T-helper 17 cell (primary cell): ENCODE data around the gene ALDH5A1. TPM values are rescaled to one million over a fixed set of nuclear protein-coding genes. Genes with fewer than 3 reads are reported as not detected.
A peak's percentile ranks its signal among the peaks of the same experiment; 100 is the strongest.

Source experiments
- ATAC-seq: fragments of 150-1000 bp; cut with Tn5 transposase; 2 replicates; pipeline ENCODE4 v1.10.0; 2021; ENCODE audit warnings: mild to moderate bottlenecking, moderate library complexity
- DNase-seq, 3 donors: peaks; one replicate each; pipeline versions ENCODE4 v3.0.0 to v3.0.0-alpha.2; 2020 to 2021
- H3K9me3 ChIP-seq: one replicate; pipeline ENCODE4 v1.7.0; 2013; ENCODE audit warnings: low read length, mild to moderate bottlenecking; ENCODE audit not compliant: control insufficient read depth, poor library complexity, severe bottlenecking
- H3K27ac Mint-ChIP-seq: one replicate; pipeline ENCODE4 v1.8.0; 2022; ENCODE audit warnings: mild to moderate bottlenecking, moderate library complexity, mixed read lengths
- H3K27me3 Mint-ChIP-seq: one replicate; pipeline ENCODE4 v1.8.0; 2022; ENCODE audit warnings: mixed read lengths
- H3K36me3 Mint-ChIP-seq: one replicate; pipeline ENCODE4 v1.8.0; 2022; ENCODE audit warnings: low read depth, mixed read lengths
- H3K4me1 Mint-ChIP-seq: one replicate; pipeline ENCODE4 v1.8.0; 2022; ENCODE audit warnings: mild to moderate bottlenecking, mixed read lengths
- H3K4me3 Mint-ChIP-seq: one replicate; pipeline ENCODE4 v1.8.0; 2022; ENCODE audit warnings: mild to moderate bottlenecking, moderate library complexity, mixed read lengths
- total RNA-seq, 4 donors: library from RNA in 2 of 4; stranded (reverse) in 2 of 4; gene quantifications; one replicate each; pipeline ENCODE4 v1.2.3 and lab custom pipeline; 2022 to 2026

Gene ALDH5A1
- total RNA-seq, 2 donors from 2014 or later: 4.7 TPM

- Mint-ChIP-seq H3K4me1 (peaks cover 3% of the 10 kb centered on the region), H3K27ac (no peak overlapping the region), H3K36me3 (peaks cover 3% of the 10 kb centered on the region), H3K27me3 (peaks cover 42% of the 10 kb centered on the region), H3K4me3 (no peak overlapping the region)
- no peak for ATAC-seq
- no peak for DNase-seq
- H3K9me3 ChIP-seq: no peaks in the 10 kb centered on the region
These were observed 76.6 kb downstream of the ALDH5A1 start for GRCh38 chr6:24571361-24571760.

DNA sequence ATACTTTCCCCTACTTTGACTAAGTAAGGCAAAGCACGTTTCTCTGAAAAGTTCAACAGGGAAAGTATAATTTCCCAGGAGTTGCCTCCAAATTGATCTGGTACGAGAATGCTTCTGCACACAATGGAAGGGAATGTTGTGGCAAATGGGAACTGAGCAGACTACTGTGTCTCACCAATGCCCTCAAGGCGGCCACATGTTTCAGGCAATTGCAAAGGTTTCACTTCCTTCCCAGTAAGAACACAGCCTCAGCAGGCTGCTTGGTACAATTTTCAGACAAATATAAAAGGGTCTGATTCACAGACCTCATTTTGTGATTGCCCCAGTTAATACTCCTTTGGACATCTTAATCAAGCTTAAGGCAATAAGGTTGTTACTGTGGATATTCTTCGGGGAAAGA is 80.0 kb downstream of the ALDH5A1 start:
- DNase-seq (no peak), ATAC-seq (no peak)
- Mint-ChIP-seq H3K27ac (no peak overlapping the region), H3K27me3 (peaks cover 32% of the 10 kb centered on the region), H3K4me3 (no peak overlapping the region), H3K36me3 (no peaks in the 10 kb centered on the region), H3K4me1 (no peaks in the 10 kb centered on the region)
- H3K9me3 ChIP-seq: no peaks in the 10 kb centered on the region

DNA sequence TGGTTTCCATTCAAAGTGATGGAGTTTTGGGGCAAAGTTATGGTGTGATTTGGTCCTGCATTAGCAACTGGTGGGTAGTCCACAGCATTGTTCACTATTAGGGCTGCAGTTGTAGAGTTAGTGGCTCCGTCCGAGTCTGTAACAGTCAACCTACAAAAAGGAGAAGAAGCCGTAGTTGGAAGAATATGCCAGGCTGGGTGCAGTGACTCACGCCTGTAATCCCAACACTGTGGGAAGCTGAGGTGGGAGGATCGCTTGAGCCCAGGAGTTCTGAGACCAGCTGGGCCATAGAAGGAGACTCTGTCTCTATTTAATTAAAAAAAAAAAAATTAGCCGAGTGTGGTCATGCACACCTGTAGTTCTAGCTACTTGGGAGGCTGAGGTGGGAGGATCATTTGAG is 81.7 kb downstream of the ALDH5A1 start:
- Mint-ChIP-seq H3K4me3 (no peak overlapping the region), H3K27me3 (peaks cover 24% of the 10 kb centered on the region), H3K27ac (no peak overlapping the region), H3K4me1 (no peaks in the 10 kb centered on the region), H3K36me3 (no peaks in the 10 kb centered on the region)
- no peak for DNase-seq
- ATAC-seq: no peak
- H3K9me3 ChIP-seq: no peaks in the 10 kb centered on the region

- Mint-ChIP-seq H3K4me1 (peaks cover 3% of the 10 kb centered on the region), H3K4me3 (no peak overlapping the region), H3K36me3 (no peaks in the 10 kb centered on the region), H3K27ac (no peak overlapping the region), H3K27me3 (peaks cover 11% of the 10 kb centered on the region)
- ATAC-seq (peak; percentile 93), DNase-seq (peak; percentile 52 to 70 (median 54))
- no peaks in the 10 kb centered on the region for H3K9me3 ChIP-seq
These were observed 86.4 kb downstream of the ALDH5A1 start for GRCh38 chr6:24581084-24581669.

GRCh38 chr6:24583463-24584381 is 89.0 kb downstream of the ALDH5A1 start:
- no peak overlapping the region for H3K27ac Mint-ChIP-seq
- no peak overlapping the region for H3K4me3 Mint-ChIP-seq
- H3K36me3 Mint-ChIP-seq: peaks cover 8% of the 10 kb centered on the region
- no peaks in the 10 kb centered on the region for H3K9me3 ChIP-seq
- H3K27me3 Mint-ChIP-seq: peaks cover 27% of the 10 kb centered on the region
- ATAC-seq (peak; percentile 72), DNase-seq (peak; percentile 45 to 60 (median 53))
- peaks cover 12% of the 10 kb centered on the region for H3K4me1 Mint-ChIP-seq

DNA sequence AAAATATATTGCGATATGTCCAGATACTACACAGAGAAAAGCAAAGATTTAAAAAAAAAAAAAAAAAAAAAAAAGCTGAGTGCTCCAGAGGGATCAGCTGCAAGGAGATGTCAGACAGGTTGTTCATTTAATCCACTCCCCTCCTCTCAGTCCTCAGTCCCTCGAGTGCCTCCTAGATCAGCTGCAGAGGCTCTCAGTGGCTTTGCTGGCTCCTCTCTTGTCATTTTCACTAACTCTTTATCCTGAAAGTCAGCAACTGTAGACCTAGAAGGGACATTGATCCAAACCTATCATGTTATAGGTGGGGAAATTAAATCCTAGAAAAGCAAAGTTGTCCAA is 89.6 kb downstream of the ALDH5A1 start:
- Mint-ChIP-seq H3K4me1 (peaks cover 12% of the 10 kb centered on the region), H3K27ac (no peak overlapping the region), H3K27me3 (peaks cover 29% of the 10 kb centered on the region), H3K36me3 (peaks cover 8% of the 10 kb centered on the region), H3K4me3 (no peak overlapping the region)
- DNase-seq (no peak), ATAC-seq (no peak)
- no peaks in the 10 kb centered on the region for H3K9me3 ChIP-seq

Other genes with a start within 250 kb of the ALDH5A1 start
- under 1 TPM in 1 of 2 donors, not detected in 1; 0.15 TPM for gene DCDC2, start 136.9 kb upstream of the ALDH5A1 start, total RNA-seq
- gene MRS2, start 92.0 kb upstream of the ALDH5A1 start, total RNA-seq: 1 to 10 TPM; 7.9 to 8.0 TPM
- under 1 TPM; 0.21 to 0.40 TPM for gene GPLD1, start 5.4 kb upstream of the ALDH5A1 start, total RNA-seq
- under 1 TPM; 0.07 to 0.16 TPM for gene KIAA0319, start 151.2 kb downstream of the ALDH5A1 start, total RNA-seq
- 10 to 100 TPM; 35.6 to 42.0 TPM for gene TDP2, start 171.9 kb downstream of the ALDH5A1 start, total RNA-seq
- gene ACOT13, start 172.1 kb downstream of the ALDH5A1 start, total RNA-seq: 1 to 10 TPM; 2.9 to 5.3 TPM
- 100 to 1,000 TPM; 103 to 110 TPM for gene C6orf62, start 224.2 kb downstream of the ALDH5A1 start, total RNA-seq